ENCODE results near the gene TMEM125.

TMEM125 gene

DNA sequence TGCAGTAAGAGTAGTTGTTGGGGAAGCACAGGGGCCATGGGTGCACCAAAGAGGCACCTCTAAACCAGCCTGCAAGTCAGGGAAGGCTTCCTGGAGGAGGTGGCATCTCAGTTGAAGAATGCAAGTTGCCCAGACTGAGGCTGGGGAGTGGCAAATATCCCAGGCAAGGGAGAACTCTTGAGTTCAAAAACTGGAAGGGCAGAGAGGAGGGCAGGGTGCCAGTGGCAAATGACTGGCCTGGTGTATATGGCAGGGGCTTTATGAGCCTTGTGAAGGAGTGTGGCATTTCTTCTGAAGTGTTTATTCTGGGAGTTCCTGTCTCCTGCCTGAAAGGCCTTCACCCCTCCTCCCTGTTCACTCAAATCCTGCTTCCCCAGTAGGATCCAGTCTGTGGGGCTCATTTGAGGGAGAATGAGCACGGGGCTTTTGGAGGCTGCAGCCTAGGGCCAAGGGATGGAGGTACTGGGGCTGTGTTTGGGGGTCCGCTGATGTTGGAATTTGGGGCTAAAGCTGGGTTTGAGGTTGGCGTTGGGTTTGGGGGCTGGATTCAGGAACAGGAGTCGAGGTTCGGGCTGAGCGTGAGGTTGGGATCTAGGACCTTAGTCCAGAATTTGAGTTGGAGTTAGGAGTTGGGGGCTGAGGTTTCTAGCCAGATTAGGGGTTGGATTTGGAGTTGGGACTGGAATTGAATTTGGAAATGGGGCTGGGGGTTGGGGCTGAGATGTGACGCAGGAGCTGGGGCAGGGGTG, at the start of gene TMEM125:
Gene TMEM125 (plus strand): TSS at position 357 of the 749 bp plus-strand sequence. CDS start 2,740 bp downstream, outside the sequence.
- peak; percentile 30 for DNase-seq

DNA sequence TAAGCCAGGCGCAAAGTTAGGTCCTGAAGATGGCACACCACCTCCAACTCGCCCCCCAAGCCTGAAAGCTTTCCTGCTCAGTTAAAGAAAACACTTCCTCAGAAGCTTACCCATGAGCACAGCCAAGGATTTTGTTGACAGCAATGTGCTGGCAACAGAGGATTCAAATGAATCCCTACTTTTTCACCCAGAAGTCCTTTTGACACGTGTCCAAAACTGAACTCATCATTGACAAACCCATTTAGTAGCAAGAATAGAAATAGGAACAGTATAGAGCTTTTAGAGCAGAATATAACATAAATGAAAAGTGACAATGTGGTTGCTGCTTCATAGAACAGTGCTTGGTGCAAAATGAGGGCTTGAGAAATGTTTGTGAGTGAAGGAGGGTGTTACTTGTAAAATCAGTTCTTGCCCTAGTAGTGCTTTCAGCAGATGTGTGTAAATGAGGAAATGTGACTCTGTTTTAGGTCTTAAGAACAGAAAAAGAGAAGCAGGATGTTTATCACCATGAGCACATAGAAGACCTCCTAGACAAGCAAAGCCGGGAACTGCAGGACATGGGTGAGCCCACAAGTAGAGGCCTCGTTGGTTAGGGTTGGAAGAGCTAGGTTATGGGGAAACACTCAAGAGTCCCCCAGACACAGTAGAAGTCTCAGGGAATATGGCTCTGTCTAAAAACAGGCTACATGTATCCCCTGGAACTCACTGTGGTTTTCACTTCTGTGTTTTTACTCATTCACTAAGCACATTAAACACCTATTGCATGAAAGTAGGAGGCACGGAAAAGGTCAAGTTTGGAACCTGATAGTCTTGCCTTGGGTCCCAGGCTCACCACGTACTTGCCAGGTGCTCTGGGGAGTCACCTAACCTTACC, 48.6 kb upstream of the TMEM125 start:
- no peak for DNase-seq

DNA sequence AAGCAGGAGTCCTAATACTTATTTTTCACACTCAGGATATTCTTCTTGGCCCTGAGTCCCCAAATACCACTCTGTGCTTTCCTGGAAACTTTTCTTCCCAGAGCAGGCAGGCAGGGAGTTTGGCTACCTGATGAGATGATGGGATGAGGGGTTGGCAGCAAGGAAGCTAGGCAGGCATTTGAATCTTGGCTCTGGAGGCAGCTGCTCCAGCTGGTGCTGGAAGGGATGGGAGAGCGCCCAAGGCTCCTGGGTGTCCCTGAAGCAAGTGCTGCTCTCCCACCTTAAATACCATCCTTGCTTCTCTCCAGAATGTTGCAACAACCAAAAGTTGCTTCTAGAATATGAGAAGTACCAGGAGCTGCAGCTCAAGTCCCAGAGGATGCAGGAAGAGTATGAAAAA, 48.0 kb upstream of the TMEM125 start:
- no peak for DNase-seq

DNA sequence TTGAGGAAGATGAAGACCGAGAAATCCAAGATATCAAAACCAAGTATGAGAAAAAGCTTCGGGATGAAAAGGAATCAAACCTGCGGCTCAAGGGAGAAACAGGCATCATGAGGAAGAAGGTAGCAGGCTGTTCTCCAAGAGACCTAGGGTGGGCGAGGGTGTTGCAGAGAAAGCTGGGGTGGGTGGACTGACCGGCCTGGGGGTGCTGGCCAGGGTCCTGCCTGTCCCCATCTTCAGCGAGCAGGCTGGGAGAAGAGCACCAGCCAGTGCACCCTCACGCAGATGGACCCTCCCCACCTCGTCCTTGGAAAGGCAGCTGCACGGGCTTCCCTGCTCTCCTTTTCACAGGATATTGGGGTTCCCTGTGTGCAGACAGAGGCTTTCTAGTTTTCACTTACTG, 46.9 kb upstream of the TMEM125 start:
- DNase-seq, result no peak

DNA sequence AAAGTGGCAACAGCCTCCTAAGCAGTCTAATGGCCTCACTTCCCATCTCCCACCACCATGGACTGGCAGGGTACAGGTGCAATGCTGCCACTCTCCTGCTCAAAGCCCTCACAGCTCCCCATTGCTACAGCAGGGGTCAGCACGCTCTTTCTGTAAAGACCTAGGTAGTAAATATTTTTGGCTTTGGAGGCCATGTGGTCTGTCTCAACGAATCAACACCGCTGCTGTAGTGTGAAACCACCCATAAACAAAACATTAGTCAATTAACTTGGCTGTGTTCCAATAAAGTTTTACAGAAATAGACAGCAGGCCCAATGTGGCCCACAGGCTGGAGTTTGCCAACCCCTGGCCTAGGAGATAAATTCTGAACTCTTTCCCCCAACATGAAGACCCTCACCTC, 44.6 kb upstream of the TMEM125 start:
- DNase-seq, result no peak

DNA sequence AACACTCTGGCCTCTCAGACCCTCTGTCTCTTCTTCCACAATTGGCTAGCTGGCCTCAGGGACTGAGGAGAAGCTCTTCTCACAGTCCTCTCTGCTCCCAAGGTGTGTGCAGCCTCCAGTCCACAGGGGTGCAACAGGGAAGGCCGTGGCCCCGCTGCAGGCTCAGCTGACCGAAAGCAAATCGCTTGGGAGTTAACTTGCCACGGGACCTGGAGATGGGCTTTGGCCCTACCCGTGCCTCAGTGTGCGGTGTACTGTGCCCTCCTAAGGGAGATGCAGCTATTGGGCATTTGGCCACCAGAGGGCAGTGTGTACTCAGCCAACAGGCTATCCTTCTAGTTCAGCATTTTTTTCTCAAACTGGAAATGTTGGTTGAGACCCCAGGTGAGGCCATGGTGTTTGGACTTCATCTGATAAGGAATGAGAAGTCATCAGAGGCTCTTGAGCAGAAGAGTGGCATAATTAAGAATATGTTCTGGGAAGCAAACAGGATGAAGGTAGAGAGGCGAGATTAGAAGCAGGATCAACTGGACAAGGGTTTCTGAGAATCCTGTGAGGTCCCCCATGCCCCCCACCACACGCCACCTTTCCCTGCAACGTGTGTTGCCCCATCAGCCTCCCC, 42.5 kb upstream of the TMEM125 start:
- peak; percentile 94 for DNase-seq

DNA sequence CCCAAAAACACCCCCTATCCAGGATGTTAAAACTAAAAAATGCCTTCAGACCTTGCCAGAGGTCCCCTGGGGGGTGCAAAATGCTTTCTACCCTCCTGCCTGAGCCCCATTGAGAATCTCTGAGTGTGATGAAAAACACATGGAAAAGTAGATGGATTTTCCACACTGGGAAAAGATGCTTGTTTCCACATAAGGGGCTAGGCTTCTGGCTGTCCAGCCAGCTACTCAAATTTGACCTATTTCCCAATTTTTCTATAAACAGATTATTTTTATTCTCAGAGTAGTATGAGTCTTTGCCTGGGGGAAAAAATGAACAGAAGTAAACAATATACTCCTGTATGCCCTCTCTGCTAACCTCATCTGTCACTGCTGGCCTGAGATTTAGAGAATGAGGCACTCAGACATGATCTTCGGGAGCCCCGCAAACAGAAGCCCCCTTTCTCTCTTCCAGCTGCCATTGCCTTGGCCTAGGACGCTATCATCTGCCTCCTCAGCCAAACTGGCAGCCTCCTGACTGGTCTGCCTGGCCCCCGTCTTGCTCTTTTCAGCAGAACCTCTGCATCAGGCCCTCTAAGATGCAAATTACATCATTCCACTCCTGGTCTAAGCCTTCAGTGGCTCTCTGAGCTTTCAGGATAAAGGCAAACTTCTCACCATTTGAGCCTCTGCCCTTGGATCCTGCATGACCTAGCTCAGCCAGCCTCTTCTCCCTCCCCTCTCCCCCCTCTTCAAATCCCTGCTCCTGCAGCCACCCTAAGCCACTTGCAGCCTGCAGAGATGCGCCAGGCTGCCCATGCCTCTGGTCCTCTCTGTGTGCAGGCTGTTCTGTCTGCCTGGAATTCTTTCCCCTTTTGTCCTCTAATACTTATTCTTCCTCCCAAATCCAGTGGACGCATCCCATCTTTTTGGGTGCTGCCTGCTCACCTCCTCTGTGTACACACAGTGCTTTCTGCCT, 39.7 kb upstream of the TMEM125 start:
- no peak for DNase-seq

DNA sequence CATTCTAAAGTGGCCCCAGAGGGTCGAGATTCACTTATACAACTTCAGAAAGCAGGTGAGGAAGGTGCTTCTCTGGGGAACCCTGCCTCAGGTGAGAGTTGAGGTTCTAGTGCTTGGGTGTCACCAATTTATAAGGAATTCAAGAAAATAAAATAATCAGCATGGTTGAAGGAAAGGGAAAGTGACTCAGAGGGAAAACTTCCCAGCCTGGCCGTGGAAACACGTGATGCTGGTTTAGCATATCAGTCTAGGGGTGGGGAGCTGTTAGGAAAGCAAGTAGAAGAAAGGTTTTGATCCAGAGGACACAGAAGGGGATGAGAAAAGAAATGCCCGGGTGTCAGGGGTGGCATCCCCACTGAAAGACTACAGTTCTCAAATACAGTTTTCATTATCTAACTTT, 37.7 kb upstream of the TMEM125 start:
- no peak for DNase-seq

DNA sequence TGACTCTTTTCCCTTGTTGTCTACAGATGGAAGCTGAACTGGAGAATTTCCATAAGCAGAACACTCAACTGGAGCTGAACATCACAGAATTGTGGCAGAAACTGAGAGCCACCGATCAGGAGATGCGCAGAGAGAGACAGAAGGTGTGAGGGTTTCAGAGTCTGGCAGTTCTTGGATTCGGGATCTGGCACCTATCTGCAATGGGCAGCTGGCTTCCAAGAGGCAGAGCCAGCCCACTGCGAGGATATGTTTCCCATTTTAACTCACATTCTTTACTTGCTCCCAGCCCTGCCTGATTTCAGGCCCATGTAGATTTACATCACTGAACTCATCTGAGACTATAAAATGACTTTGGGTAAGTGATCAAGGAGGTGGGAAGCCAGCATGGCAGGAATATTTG, 37.3 kb upstream of the TMEM125 start:
- no peak for DNase-seq

DNA sequence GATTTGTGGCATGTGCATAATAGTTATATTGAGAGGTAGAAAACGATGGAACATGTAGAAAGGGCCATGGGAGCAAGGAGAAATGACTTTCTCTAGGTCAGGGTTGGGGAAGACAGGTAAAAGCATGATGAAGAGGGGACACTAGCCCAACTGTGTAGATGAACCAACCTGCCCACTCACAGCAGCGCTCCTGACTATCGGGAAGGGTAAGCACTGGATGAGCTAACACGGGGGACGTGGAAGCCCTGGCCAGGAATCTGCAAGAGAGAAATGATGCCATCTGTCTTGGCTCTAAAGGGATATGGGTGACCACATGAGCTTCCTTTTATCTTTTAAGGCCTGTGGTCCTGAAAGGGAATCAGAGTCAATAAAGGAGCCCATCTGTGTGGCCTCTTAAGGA, 36.2 kb upstream of the TMEM125 start:
- DNase-seq, result no peak

DNA sequence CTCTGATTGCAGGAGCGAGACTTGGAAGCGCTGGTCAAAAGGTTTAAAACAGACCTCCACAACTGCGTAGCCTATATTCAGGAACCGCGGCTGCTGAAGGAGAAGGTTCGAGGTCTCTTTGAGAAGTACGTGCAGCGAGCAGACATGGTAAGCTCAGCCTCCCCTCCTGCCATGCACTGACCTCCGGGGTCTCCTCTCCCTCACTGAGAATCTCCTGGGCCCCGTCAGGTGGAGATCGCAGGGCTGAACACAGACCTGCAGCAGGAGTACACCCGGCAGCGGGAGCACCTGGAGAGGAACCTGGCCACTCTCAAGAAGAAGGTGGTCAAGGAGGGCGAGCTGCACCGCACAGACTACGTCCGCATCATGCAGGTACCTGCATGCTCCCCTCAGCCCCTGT, 35.5 kb upstream of the TMEM125 start:
- DNase-seq, result no peak

DNA sequence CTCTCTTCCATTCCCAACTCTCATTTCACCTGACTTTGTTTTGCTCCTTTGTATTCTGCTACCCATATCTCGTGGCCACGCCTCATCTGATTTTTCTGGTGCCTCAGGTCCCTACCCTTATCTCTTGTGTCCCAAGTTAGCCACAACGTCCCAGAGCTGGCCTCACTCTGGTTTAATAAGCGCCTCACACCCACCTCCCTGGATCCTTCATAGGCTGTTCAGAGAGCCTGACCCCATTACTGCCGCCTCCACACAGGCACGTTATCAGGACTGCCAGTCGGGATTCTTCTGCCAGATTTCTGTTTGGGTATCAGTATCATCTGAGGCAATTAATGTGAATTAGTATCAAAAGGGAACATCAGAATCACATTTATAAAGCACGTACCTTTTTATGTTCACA, 34.7 kb upstream of the TMEM125 start:
- DNase-seq, result no peak

DNA sequence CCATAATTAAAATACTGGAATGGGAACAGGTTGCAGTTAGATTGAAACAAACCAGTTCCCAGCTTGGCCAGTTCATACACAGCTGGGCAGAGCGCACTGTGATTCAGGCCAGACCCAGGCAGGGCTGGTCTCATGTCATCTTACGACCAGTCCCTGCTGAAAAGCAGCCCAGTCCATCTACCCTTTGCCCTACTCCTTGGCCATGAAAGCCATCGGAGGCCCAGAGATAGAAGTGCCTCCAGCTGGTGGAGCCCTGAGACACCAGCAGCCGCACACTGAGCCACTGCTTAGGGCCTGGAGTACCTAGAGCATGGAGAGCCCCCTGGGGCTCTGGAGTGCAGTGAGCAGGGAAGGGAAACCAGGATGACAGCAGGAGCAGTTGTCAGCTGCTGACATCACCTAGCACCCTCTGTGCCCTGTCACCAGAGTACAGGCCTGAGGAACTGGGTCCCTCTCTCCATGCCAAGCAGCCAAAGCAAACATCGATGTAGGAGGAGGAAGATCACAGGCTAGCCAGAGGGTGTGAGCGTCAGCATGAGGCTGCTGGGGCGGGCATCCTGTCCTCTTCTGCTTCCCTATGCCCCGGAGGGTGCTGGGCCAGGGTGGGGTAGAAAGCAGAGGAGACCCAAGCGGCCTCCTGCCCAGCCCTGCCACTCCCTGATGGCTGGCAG, 34.2 kb upstream of the TMEM125 start:
- no peak for DNase-seq

DNA sequence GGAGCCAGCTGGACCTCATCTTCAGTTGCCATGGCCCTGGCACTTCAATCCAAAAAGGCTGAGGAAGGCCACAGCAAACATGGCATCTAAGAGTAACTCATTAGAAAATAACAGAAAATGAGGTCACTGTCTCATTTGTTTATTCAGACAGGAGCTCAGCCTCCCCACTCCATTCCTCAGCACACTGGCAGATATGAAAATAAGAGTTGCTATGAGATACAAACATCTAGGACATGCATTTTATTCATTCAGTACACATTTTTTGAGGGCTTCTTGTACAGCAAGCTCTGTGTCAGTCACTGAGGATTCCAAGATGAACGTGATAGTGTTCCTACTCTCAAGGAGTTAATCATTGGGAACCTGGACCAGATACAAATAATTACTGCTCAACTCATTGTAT, 32.7 kb upstream of the TMEM125 start:
- no peak for DNase-seq

DNA sequence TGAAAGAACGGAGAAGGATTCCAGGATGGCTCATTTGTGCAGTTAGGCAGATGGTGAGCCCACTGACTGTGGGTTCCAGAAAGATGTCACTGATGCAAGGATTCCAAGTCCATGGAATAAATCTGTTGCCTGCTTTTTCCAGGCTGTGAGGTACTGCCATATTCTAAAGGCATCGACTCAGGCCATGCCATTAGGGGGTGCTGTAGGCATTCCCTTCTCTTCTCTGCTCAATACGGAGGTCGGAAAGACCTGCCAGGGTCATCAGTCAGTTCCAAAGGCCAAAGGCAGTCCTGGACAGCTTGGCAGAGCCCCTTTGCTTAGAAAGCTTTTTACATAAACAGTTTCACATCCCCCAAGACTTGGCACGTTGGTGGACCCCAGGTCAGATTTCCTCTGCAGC, 31.7 kb upstream of the TMEM125 start:
- DNase-seq, result no peak

DNA sequence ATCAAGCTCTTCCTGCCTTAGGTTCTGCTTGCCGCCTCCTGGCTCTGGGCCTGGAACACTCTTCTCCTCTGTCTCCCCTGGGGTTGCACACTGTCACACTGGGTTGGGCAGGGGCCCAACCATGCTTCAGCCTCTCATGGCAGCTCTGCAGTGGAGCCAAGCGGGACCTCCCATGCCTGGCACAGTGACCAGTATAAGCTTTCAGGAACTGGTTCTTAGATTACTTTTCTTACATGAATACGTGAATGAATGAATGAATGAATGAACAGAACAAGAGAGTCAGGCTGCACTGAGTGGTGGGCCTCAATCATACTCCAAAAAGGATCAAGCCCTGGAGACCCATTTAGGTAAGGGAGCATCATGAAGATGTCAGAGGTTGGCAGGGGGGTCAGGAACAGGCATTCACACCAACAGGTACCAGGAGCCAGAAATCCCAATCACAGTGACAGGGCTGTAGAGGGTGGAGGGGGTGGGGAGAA, 30.8 kb upstream of the TMEM125 start:
- DNase-seq, result no peak

DNA sequence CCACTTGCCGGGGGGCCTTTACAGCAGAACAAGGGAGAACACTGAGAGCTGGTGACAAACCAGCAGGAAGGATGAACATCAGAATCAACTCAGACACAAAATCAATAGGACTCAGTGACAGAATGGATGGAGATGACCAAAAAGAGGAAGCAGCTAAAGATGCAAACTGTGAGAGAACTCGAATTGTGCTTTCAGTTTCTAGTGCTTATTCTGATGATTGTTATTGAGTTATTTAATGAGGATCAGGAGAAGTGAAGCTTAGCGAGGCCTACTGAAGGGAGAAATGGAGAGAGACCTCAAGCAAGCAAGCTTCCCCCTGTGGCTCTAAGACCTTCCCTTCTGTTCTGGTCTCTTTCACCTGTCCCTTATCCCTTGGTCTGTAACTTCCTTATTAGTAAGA, 30.3 kb upstream of the TMEM125 start:
- DNase-seq, result no peak

DNA sequence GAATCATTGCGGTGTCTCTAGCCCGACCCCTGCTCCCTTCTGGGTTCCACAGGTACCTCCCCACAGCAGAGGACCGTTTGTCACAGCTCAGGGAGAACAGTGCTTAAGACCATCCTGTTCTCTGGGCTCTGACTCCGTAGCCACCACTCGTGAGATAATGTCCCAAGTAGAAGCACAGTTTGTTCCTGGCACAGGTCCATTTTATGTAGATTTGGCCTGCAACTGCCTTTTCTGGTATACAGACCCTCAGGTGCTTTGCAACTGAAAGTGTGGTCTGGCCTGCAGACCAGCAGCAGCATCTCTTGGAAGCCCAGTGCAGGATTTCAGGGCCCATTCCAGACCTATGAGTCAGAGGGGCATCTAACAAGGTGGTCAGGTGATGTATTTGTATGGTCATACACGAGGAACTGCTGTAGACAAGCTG, 28.4 kb upstream of the TMEM125 start:
- no peak for DNase-seq

DNA sequence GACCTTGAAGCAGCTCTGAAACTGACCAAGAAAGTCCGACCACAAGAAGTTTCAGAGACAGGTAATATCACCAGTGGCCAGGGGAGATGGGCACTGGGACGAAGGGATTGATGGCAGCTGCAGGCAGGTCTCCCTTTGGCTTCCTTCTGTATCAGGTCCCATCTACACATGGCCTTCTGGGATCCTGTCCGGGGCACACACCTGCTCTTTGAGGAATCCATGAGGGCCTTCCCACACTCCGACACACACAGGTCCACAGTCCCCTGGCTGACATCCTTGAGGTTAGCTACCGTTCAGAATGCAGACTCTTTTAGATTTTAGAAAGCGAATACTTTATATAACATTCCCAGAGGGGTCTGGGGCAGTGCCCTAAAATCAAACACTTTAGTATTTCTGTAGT, 26.5 kb upstream of the TMEM125 start:
- DNase-seq, result no peak

DNA sequence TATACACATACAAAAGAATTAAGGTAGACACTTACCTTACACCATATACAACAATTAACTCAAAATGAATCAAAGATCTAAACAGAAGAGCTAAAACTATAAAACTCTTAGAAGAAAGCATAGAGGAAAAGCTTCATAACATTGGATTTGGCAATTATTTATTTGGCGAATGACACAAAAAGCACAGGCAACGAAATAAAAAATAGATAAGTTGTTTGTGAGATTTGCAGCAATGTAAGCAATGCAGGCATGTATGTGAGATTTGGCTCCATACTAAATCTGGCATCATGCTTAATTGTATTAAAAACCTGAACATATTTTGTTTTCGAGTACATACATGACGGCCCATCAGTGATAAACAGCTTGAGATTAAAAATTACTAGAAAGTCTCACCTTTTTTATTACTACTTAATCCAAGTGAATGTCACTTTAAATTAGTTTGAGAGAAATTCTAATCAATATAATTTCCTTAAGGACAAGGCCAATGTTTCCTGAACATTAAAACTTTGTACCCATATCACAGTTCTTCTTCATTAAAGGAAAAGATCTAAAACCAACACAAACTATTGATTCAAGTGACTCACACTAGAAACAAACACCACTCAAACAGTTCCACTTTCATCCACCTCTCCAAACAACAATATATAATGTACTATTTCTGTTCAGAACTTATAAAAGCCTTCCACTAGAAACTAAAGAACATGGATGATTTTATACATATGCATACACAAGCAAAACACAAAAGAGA, 23.1 kb upstream of the TMEM125 start:
- no peak for DNase-seq

DNA sequence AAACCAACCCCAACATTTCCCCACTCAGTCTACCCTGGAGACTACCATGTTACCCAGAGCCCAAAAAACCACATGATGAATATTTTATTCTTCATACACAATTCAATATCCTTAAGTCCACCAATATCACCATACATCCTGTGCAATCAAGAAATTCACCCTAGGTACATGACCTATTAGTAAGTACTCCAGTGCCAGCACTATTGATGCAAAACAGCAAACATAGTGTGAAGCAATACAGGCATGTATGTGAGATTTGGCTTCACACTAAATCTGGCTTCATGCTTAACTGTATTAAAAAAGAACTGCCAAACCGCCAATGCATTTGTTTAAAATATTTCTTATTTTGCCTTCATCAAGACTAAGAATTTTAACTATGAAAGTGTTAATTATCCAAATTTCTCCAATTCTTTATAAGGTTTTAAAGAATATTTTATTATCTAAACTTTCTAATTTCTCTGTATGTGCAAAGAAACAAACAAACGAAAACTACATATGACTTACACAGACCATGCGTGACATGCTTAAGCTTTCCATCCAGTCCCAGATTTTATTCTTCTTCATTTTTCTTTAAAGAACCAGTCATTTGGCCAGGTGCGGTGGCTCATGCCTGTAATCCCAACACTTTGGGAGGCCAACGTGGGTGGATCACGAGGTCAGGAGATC, 22.4 kb upstream of the TMEM125 start:
- DNase-seq, result no peak

Measured in activated effector memory CD4-positive, alpha-beta T cell treated with anti-CD3 and anti-CD28 coated beads, Interleukin-2, amount 50 U/mL, for 16 hours (primary cell).